ENCODE data around the gene KMT2D. TPM values are rescaled to one million over a fixed set of nuclear protein-coding genes. Genes with fewer than 3 reads are reported as not detected.

Gene KMT2D, protein sequence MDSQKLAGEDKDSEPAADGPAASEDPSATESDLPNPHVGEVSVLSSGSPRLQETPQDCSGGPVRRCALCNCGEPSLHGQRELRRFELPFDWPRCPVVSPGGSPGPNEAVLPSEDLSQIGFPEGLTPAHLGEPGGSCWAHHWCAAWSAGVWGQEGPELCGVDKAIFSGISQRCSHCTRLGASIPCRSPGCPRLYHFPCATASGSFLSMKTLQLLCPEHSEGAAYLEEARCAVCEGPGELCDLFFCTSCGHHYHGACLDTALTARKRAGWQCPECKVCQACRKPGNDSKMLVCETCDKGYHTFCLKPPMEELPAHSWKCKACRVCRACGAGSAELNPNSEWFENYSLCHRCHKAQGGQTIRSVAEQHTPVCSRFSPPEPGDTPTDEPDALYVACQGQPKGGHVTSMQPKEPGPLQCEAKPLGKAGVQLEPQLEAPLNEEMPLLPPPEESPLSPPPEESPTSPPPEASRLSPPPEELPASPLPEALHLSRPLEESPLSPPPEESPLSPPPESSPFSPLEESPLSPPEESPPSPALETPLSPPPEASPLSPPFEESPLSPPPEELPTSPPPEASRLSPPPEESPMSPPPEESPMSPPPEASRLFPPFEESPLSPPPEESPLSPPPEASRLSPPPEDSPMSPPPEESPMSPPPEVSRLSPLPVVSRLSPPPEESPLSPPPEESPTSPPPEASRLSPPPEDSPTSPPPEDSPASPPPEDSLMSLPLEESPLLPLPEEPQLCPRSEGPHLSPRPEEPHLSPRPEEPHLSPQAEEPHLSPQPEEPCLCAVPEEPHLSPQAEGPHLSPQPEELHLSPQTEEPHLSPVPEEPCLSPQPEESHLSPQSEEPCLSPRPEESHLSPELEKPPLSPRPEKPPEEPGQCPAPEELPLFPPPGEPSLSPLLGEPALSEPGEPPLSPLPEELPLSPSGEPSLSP (N-terminal part only)
- total RNA-seq = 48.2 TPM

DNA sequence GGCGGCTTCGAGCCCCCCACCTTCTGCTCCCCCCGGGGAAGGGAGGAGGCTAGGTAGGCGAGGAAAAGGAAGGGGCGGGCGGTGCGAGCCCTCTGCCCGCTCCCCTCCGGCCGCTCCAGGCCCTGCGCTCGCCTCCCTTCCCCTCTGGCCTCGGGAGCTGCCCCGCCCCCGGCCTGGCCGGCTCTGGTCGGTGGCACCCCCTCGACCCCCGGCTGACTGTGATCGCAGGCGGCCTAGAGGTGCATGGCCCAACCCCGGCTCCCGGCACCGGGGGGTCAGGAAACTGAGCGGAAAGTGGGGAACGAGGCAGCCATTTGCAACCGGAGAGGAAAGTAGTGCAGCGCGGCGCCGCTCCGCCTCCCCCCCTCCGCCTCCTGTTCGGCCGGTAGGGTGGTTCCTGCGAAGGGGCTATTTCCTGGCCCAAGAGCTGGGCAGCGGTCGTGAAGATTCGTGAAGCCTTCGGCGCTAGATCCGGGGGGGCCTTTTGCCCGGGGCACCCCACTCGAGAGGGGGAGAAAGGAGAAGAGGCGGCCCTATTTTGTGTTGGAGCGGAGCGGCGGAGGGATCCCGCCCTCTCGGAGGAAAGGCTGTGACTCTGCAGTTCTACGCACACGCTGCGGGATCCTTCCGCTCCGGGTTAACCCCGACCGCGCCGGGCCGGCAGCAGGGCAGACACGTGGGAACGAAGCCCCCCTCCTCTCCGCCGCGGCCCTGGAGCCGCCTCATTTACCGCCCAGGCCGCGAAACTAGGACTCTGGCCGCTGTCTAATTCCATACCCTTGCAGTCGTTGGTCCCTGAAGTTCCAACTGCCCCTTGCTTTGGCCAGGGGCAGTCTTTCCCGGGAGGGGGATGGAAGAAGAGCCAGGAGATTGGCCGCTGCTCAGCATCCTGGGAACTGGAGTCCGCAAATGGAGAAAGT is at the start of gene KMT2D:
Gene KMT2D (minus strand): TSS at position 558 of the 920 bp plus-strand sequence. CDS start 5,470 bp downstream, outside the sequence.
- ATAC-seq = peak; percentile 83

DNA sequence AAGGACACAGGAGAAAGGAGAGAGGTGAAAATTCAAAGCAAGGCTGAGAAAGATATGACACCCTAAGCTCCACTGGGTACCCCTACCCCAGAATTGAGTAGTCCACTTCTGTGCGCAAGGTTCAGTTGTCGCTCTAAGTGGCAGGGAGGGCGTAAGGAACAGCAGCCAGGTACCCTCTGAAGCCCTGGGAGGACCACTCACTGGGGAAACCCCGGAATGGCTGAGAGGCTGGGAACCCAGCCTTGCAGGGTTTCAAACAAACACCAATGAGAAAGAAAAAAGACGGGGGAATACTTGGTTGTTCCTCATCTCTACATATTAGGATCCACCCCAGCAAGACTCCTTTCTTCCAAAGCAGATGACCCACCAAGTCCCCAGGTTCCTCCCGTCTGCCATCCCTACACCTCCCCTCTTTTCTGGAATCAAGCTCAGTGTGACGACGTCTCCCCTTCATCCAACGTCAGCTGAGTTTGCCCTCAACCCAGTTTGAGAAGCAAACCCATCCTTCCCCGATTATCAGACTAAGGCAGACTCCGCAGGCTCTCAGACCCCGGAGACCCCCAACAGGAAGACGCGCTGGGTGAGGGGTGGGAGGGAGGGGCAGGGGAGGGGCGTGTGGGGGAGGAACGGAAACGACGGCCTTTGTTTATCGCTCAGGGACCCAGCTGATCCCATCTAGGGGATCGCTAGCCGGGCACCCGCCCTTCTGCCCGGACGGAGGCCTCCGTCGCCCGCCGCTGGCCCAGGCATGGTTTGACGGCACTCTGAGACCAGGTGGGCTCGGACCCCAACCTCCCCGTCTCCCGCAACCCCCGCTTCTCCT is 49.3 kb upstream of the KMT2D start:
- peak; percentile 6 for ATAC-seq

DNA sequence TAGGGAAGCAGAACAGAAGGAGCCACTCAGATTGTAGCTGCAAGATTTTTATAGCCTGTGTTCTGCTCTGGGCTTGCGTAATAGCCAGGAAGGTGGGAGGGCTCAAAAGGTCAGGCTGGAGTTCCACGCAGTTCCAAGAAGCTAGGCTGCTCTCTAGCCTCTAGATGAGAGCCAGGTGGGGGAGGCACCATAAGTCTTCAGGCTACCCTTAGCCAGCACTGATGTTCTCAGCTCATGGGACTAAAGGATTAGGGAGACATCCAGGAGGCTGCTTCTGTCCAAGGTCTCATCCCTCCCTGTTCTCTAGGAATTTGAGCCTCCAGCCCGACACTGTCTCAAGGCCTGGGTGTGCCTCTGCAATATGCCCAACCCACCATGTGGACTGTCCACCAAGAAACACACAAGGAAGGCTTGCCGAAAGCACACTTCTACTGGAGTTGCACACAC is 48.4 kb upstream of the KMT2D start:
- no peak for ATAC-seq

DNA sequence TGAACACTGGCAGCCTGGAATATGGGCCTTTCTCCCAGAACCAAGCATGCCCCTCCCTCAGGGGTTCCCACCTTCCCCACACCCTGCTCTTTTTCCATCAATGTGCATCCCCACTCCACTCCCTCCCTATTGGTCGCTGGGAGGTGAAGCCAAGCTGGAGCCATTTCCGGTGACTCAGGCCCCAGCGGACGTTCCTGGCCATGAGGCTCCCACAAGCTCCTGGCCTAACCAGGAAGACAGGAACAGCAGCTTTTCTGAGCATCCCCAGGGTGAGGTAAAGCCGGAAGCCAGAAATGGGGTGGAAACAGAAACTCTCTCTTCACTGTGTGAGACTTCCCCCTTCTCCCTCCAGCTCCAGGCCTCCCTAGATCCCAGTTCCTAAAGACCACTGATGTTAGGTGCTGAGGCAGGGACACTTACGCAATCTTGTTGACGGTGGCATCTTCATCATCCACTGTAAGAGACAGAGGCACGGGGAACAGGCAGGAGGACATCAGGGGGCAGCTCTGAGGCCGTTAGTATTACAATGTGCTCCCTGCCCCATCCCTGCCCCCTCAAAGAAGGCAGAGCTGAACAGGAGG is 45.0 kb upstream of the KMT2D start:
- peak; percentile 85 for ATAC-seq

DNA sequence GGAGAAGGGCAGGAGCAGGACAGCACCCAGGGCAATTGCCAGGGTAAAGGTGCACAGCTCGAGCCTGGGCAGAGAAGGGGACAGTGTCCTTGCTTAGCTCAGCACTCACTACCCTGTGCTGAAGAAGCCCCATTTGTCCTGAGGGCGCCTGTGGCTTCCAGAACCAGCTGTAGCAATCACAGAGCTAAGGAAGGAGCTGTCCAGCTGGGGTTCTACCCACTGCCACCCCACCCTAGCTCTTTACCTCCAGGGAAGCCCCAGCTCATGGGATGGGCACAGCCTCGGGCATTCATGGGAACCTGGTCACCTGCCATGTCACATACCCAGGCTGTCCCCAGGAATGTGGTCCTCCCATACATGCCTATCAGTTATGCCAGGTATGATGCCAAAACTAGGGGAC is 44.2 kb upstream of the KMT2D start:
- no peak for ATAC-seq

DNA sequence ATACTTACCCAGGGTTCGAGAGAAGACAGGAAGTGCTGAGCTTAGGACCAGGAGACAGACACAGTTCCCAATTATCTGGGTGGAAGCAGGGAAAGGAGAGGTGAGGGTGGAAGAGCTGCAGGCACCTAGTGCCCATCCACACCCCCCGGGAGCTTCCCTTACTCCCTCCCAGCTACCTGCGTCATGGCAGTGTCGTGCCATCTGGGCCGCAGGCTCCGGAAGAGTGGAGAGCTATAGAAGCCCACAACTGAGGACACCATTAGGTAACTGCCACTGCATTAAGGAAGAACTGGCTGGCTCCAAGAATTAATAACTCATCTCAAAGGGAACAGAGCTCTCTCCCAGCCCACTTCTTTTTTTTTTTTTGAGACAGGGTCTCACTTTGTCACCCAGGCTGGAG is 39.8 kb upstream of the KMT2D start:
- no peak for ATAC-seq

DNA sequence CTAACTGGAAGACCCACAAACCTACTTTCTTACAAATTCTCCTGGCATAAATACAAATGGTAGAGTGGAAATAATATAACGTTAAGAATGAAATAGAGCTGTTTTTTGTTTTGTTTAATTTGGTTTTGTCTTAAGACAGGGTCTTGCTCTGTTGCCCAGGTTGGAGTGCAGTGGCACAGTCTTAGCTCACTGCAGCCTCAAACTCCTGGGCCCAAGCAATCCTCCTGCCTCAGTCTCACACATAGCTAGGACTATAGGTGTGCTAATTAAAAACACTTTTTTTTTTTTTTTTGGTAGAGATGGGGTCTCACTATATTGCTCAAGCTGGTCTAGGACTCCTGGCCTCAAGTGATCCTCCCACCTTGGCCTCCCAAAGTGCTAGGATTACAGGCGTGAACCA is 38.1 kb upstream of the KMT2D start:
- ATAC-seq = no peak

DNA sequence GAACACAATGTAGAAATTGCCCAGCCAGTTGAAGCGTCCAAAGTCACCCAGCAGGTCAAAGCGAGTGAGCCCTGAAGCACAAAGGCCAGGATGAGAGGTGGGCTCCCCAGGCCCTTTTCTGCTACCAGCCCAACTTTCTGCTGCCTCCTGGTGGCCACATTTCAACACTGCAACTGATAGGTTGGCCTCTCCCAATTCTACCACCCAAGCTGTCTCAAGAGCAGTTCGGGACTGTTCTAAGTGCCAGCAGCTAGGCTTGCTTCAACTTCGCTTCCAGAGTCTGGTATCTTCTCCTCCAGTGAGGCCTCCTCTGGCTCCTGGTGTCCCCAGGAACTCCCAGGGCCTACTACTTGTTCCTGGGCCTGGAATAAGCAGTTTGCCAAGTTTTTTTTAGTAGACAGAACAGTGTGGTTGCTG is 37.4 kb upstream of the KMT2D start:
- peak; percentile 21 for ATAC-seq

DNA sequence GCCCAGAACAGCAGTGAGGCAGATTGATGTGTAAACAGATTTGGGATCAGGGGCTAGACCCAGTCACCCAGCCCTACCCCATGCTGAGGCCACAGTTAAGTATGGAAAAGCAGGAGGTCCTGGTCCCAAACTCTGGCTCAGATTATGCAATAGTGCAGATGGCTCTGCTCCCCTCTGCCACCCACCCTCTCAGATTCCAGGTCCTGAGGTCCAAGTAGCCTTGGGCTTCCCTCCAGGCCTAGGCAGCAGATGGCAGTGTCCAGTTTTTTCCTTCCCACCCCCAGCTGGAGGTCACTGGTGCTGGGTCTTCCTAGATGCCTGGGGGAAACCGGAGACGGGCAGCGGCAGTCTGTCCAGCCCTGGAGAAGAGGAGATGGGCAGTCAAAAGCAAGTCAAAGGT is 36.8 kb upstream of the KMT2D start:
- no peak for ATAC-seq

DNA sequence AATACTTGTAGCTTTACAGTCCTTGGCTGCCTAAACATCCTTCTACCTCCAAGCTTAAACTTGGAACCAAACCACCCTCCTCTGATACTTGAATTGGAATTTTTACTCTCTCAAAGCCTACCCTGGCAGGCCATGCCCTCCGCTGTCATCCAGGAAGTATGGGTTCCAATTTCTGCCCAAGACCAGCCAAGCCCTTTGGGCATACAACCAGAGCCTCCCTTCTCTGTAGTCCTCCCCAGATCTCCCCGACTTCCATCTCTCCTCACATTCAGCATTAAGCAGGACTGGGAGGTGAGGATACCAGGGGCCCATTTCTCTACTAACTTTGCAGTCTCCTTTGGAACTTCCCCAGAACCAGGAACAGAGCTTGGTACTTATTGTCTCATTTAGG is 34.4 kb upstream of the KMT2D start:
- no peak for ATAC-seq

DNA sequence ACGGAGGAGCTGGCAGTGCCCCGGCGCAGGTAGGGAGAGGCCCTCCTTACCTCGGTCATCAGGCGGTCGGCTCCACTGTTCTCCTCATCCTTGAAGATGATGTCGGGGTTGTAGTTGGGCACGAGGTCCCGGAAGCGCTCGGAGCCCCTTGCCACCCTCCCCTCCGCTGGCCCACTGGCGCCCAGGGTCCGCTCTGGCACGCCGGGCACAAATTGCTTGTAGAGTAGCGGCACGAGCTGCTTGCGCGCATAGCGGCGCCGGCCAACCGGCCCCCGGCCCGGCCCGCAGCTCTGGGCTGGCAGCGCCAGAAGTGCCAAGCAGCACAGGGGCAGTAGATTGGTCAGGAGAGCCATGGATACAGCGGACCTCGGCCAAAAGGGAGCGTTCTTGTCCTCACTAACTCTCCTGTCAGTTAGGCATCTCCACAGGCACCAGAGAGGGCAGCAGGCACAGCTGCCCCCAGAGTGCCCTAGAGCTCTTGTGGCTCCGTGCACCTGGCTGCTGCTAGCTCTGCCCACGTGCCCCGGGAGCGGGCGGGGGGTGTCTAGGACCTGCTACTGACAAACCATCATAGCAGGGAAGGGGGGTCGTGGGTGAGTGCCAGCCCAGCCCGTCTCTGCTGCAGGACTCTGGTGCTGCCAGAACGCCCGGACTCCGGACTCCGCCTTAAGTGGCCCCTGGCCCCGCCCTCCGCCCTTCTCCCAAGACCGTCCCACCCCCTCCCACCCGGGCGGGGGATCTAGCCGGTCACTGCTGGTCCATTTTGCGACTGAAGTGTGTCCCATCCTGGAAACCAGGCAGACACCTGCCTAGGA is 33.8 kb upstream of the KMT2D start, which contains the start of gene DHH:
Gene DHH (minus strand): TSS at position 642 of the 815 bp plus-strand sequence. CDS start 289 bp downstream, at position 353.
- peak; percentile 9 for ATAC-seq

DNA sequence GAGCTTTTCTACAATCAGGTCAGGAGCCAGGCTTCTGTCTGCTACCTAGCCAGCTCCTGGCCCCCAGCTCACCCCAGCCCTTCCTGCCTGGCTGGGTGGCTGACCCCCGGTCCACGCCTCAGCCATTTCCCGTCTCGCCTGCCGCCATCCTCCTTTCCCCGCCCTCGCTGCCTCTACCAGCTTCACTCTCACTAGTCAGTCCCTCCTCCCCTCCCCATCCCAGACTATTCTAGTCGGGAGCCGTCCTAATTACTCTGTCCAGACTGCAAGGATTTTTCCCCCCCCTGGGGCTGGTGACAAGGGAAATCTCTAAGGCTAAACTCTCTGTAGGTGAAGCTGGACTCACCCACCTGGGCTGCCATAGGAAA is 33.2 kb upstream of the KMT2D start:
- no peak for ATAC-seq

DNA sequence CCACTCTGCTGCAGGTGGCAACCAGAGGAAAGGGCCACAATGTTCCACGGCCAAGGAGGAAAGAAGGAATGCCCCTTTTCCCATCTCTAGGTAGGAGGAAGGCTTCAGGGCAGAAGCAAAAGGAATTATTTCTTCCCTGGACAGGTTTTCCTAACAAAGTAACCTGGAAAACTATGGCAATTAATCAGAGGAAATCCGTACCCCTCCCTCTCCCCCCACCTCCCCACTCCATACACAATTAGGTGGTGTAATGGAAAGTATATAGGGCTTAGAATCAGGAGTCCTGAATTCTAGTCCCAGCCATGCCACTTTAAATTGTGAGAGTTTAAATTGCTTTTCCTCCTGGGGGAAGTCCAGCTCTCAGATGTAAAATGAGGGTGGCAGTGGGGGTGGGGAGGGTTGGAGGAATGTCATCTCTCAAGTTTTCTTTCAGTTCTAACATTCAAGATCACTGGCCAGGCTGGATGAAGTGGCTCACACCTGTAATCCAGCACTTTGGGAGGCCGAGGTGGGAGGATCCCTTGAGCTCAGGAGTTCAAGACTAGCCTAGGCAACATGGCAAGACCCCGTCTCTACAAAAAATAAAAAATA is 32.3 kb upstream of the KMT2D start:
- ATAC-seq = no peak

DNA sequence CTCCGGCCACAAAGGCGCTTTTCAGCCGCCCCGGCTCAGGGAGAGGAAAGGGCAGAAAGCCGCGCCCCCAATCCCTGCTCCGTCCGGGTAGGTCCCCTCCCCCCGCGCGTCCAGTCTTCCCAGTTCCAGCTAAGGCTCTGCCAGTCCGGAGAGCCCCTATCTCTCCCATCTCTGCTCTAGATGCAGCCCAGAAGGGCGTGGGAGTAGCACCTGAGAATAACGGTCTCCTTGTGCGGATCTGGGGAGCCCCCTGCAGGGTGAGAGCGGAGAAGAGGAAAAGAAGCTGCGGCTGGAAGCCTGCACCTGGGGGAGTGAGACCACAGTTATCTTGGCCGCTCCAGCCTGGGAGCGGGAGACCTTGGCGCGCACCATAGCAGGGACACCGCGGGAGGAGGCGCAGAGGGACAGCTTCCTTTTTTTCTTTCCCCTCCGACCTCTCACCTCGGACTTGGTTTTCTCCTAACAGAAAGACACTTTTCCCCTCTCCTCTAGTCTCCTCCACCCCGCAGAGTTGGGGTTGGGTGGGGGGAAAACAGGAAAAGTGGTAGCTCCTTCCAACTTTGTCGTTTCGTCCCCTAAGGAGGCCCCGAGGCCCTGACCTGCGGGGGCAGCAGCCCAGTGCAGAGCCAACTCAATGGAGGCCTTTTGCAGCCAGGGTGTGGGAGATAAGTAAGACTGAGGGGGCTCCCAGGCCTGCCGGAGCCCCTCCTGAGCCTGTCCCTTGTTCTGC is 31.7 kb upstream of the KMT2D start:
- no peak for ATAC-seq

DNA sequence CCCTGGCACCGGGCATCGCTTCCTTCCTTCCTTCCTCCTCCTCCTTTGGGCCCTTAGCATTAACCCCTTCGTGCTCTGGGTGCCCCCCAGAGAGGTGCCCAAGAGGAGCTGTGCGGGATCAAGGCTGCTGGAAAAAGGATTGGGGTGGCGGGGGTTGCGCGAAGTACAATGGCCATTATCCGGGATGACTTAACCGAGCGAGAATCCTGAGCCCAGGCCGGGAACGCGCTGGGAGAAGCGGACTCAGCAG is 31.2 kb upstream of the KMT2D start:
- no peak for ATAC-seq

DNA sequence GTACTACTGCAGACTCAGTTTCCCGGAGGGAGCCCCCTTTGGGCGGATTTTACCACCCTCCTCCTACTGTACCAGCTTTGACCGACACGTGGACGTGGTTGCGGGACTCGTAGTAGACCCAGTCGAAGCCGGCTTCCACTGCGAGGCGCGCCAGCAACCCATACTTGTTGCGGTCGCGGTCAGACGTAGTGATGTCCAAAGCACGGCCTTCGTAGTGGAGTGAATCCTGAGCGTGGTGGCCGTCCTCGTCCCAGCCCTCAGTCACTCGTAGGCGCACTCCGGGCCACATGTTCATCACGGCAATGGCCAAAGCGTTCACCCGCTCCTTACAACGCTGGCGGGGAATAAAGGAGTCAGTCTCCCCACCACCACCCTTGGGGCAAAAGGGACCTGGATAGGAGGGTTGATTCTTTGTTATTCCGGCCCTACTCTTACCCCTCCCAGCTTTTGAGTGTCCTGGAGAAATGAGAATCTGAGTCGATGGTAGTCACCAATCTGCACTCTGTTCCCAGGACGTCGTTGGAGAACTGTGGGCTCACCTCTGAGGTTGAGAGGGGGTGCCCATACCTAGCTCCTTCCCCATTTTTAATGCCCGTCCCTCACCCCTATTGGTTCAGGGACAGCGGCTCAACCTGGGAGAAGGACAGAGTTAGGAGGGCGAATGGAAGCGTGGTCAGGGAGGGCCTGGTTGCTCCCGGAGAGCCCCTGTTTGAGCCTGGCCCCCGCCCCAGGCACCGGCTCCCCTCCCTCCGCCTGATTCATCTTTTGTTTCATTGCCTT is 30.7 kb upstream of the KMT2D start:
- ATAC-seq = no peak

DNA sequence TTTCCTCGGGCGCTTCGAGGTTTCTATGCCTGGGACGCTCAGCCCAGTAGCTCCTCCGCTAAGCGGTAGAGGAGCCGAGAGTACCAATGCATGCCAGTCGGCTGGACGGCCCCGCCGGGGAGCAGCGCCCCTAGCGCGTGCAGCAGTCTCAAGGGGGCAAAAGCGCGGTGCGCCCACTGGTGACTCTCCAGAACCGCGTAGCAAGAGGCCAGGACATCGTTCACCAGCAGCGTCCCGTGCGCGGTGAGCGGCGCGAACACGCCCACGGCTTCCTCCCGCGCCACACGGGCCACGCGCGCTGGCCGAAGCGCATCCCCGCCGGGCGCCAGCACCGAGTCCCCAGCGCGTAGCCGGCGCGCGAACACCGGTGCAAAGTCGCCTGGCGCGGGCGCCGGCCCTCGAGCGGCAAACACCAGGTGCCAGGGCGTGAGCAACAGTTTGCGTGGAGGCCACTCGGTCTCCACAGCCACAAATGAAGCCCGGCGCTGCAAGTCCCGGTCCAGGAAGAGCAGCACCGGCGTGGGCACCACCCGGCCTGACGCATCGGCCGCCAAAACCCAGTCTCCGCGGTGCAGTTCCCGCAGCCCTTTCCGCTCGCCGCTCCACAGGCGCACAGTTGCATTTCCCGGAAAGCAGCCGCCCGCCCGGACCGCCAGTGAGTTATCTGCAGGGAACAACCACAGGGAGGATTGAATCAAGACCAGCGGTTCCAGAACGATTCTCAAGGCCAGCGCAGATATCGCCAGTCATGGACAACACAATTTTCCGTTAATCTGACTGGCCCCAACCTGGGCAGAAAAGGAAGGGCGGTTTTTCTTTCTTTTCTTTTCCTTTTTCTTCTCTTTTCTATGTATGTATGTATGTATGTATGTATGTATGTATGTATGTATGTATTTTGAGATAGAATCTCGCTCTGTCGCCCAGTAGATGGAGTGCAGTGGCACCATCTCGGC is 29.5 kb upstream of the KMT2D start:
- no peak for ATAC-seq

Data from esophagus mucosa (tissue), 1 donor.